H1 (cell line): Measurements from ENCODE around the gene HHAT. TPM values are rescaled to one million over a fixed set of nuclear protein-coding genes. Genes with fewer than 3 reads are reported as not detected.

ENCODE experiments used
- CTCF ChIA-PET: fragments of 300-600 bp; sonication (Branson Sonifier 250); formaldehyde crosslinking; loops from one replicate; lab custom pipeline; 2021; ENCODE audit not compliant: partially characterized antibody; lab: Charles Lee
- POLR2A ChIA-PET: fragments of 300-600 bp; sonication (Branson Sonifier 250); formaldehyde crosslinking; loops from one replicate; lab custom pipeline; 2021; ENCODE audit warnings: inconsistent platforms; ENCODE audit not compliant: partially characterized antibody; lab: Charles Lee
- DNase-seq, 2 experiments: peaks; one replicate each; pipeline versions ENCODE4 v3.0.0 to v3.0.0-alpha.2; 2010 to 2022; ENCODE audit warnings: low spot score in 2 of 2, low read depth in 1 of 2, mixed read lengths in 1 of 2
- FAIRE-seq: peaks from 2 replicates; lab custom pipeline; 2011; peaks lifted over from hg19 to GRCh38; lab: Jason Lieb, UNC
- H2AFZ ChIP-seq: 2 replicates; pipeline ENCODE4 v1.8.1; 2012; ENCODE audit warnings: low read length, inconsistent platforms
- H2AK5ac ChIP-seq: 2 replicates; pipeline ENCODE4 v1.6.1; 2013; ENCODE audit warnings: low read depth, low read length
- H2BK120ac ChIP-seq: replicated peaks from 2 replicates; pipeline ENCODE3; 2013; ENCODE audit warnings: low read depth, low read length, inconsistent platforms
- H2BK12ac ChIP-seq: 2 replicates; pipeline ENCODE4 v1.6.1; 2013; ENCODE audit warnings: low read depth, low read length
- H2BK15ac ChIP-seq: 2 replicates; pipeline ENCODE4 v1.6.1; 2013; ENCODE audit warnings: low read length
- H2BK20ac ChIP-seq: 2 replicates; pipeline ENCODE4 v1.6.1; 2013; ENCODE audit warnings: low read length
- H2BK5ac ChIP-seq: 2 replicates; pipeline ENCODE4 v1.6.1; 2013; ENCODE audit warnings: low read depth, low read length
- H3K14ac ChIP-seq: 2 replicates; pipeline ENCODE4 v1.6.1; 2013; ENCODE audit warnings: inconsistent platforms; ENCODE audit not compliant: insufficient read length
- H3K18ac ChIP-seq: 2 replicates; pipeline ENCODE4 v1.6.1; 2013; ENCODE audit warnings: low read length; ENCODE audit errors: extremely low read depth
- H3K23ac ChIP-seq: 2 replicates; pipeline ENCODE4 v1.6.1; 2013; ENCODE audit warnings: inconsistent platforms; ENCODE audit not compliant: insufficient read length
- H3K23me2 ChIP-seq: 2 replicates; pipeline ENCODE4 v1.6.1; 2013; ENCODE audit warnings: low read depth, low read length
- H3K27ac ChIP-seq: 2 replicates; pipeline ENCODE4 v1.6.1; 2011; ENCODE audit warnings: low read depth, low read length, inconsistent platforms
- H3K27me3 ChIP-seq, 4 experiments: replicated peaks in 1 of 4; 1 replicate in 1 of 4; 2 replicates in 3 of 4; pipeline versions ENCODE4 v1.6.1 to v1.8.1; 2011 to 2013; ENCODE audit warnings: low read length in 3 of 4, mild to moderate bottlenecking in 3 of 4, inconsistent platforms in 2 of 4, mixed read lengths in 2 of 4, moderate library complexity in 1 of 4; ENCODE audit not compliant: control insufficient read depth in 3 of 4, insufficient read depth in 3 of 4; ENCODE audit errors: extremely low read depth in 1 of 4
- H3K36me3 ChIP-seq, 4 experiments: 2 replicates each; pipeline versions ENCODE4 v1.6.1 to v1.8.1; 2011 to 2013; ENCODE audit warnings: mild to moderate bottlenecking in 4 of 4, low read length in 3 of 4, moderate library complexity in 2 of 4, control low read depth in 1 of 4, inconsistent platforms in 1 of 4; ENCODE audit not compliant: insufficient read depth in 4 of 4, control insufficient read depth in 2 of 4
- H3K4ac ChIP-seq: replicated peaks from 2 replicates; pipeline ENCODE3; 2013; ENCODE audit warnings: low read length, low read depth, mixed read lengths, inconsistent platforms; ENCODE audit not compliant: insufficient read length
- H3K4me1 ChIP-seq, 4 experiments: replicated peaks in 1 of 4; 1 replicate in 1 of 4; 2 replicates in 3 of 4; pipeline versions ENCODE4 v1.6.1 to v1.8.1; 2011 to 2013; ENCODE audit warnings: low read length in 3 of 4, inconsistent platforms in 2 of 4, mixed read lengths in 1 of 4; ENCODE audit not compliant: insufficient read depth in 4 of 4, control insufficient read depth in 3 of 4
- H3K4me2 ChIP-seq, 2 experiments: 2 replicates each; pipeline versions ENCODE4 v1.6.1 to v1.8.1; 2011 to 2013; ENCODE audit warnings: low read depth in 2 of 2, low read length in 2 of 2, control low read depth in 1 of 2, inconsistent platforms in 1 of 2, mild to moderate bottlenecking in 1 of 2; ENCODE audit not compliant: insufficient read depth in 1 of 2
- H3K4me3 ChIP-seq, 4 experiments: fragments of 200-600, 300-600 bp in 1 of 4; sonication (generic), shearing (Covaris generic), sonication (Bioruptor Twin) in 1 of 4; 2 replicates each; pipeline versions ENCODE4 v1.5.1 to v1.8.1; 2011 to 2016; ENCODE audit warnings: low read length in 4 of 4, low read depth in 3 of 4, control low read depth in 2 of 4, inconsistent platforms in 2 of 4, mild to moderate bottlenecking in 2 of 4, mixed read lengths in 1 of 4, moderate library complexity in 1 of 4; ENCODE audit not compliant: insufficient read depth in 2 of 4; ENCODE audit errors: extremely low read depth in 1 of 4
- H3K56ac ChIP-seq: replicated peaks from 2 replicates; pipeline ENCODE3; 2013; ENCODE audit warnings: low read depth, mild to moderate bottlenecking, mixed read lengths, low read length, inconsistent platforms; ENCODE audit not compliant: insufficient read length
- H3K79me1 ChIP-seq: 2 replicates; pipeline ENCODE4 v1.6.1; 2013; ENCODE audit warnings: low read depth, low read length, control low read depth
- H3K79me2 ChIP-seq, 2 experiments: 2 replicates each; pipeline versions ENCODE4 v1.6.1 to v1.8.1; 2012 to 2013; ENCODE audit warnings: low read length in 2 of 2, mild to moderate bottlenecking in 2 of 2, inconsistent platforms in 1 of 2; ENCODE audit not compliant: insufficient read depth in 2 of 2, control insufficient read depth in 1 of 2
- H3K9ac ChIP-seq, 4 experiments: replicated peaks in 1 of 4; 1 replicate in 1 of 4; 2 replicates in 3 of 4; pipeline versions ENCODE4 v1.6.1 to v1.8.1; 2011 to 2013; ENCODE audit warnings: low read depth in 3 of 4, low read length in 3 of 4, control low read depth in 2 of 4, mild to moderate bottlenecking in 2 of 4, moderate library complexity in 2 of 4, inconsistent platforms in 1 of 4; ENCODE audit errors: extremely low read depth in 1 of 4
- H3K9me3 ChIP-seq, 2 experiments: 2 replicates each; pipeline versions ENCODE4 v1.6.1 to v1.8.1; 2012 to 2013; ENCODE audit warnings: mild to moderate bottlenecking in 2 of 2, moderate library complexity in 2 of 2, control low read depth in 1 of 2, inconsistent platforms in 1 of 2, low read depth in 1 of 2, low read length in 1 of 2, mixed read lengths in 1 of 2; ENCODE audit not compliant: insufficient read depth in 2 of 2
- H4K20me1 ChIP-seq, 2 experiments: replicated peaks in 1 of 2; 2 replicates each; pipeline versions ENCODE3 to v1.8.1; 2011 to 2013; ENCODE audit warnings: inconsistent platforms in 2 of 2, low read length in 2 of 2, mild to moderate bottlenecking in 1 of 2; ENCODE audit not compliant: insufficient read depth in 2 of 2, control insufficient read depth in 1 of 2
- H4K5ac ChIP-seq: 2 replicates; pipeline ENCODE4 v1.6.1; 2013; ENCODE audit warnings: low read length, low read depth, mixed read lengths, inconsistent platforms; ENCODE audit not compliant: insufficient read length
- H4K8ac ChIP-seq: 2 replicates; pipeline ENCODE4 v1.8.0; 2013; ENCODE audit warnings: mild to moderate bottlenecking, moderate library complexity, low read length, inconsistent platforms; ENCODE audit not compliant: insufficient read depth; ENCODE audit errors: extremely low read depth
- H4K91ac ChIP-seq: replicated peaks from 2 replicates; pipeline ENCODE3; 2013; ENCODE audit warnings: low read length, mixed read lengths, inconsistent platforms; ENCODE audit not compliant: insufficient read length
- BACH1 ChIP-seq: IDR thresholded peaks from 2 replicates; pipeline ENCODE4 v1.6.1; 2012; ENCODE audit warnings: low read length, improper control_type of control experiment
- BCL11A ChIP-seq, 2 experiments: IDR thresholded peaks; one replicate each; pipeline ENCODE4 v1.6.1; 2011; ENCODE audit warnings: low read depth in 2 of 2, low read length in 2 of 2, mild to moderate bottlenecking in 2 of 2
- BRCA1 ChIP-seq: IDR thresholded peaks from 2 replicates; pipeline ENCODE4 v1.6.1; 2012; ENCODE audit warnings: low read depth, low read length, improper control_type of control experiment
- CBX5 ChIP-seq: fragments of 300-800, 300-1000 bp; sonication (generic); IDR thresholded peaks from 2 replicates; pipeline ENCODE4 v1.7.1; 2016; ENCODE audit warnings: antibody characterized with exemption, low read length, low read depth
- CREB1 ChIP-seq: IDR thresholded peaks from 2 replicates; pipeline ENCODE4 v1.6.1; 2012; ENCODE audit warnings: inconsistent platforms
- EGR1 ChIP-seq: IDR thresholded peaks from 2 replicates; pipeline ENCODE4 v1.6.1; 2011; ENCODE audit warnings: low read depth, low read length, borderline replicate concordance
- GTF2F1 ChIP-seq: IDR thresholded peaks from 2 replicates; pipeline ENCODE4 v1.6.1; 2012; ENCODE audit warnings: low read depth, low read length, improper control_type of control experiment, borderline replicate concordance
- HDAC2 ChIP-seq, 2 experiments: fragments of 300-600 bp in 1 of 2; sonication (generic) in 1 of 2; IDR thresholded peaks; 2 replicates each; pipeline ENCODE4 v1.6.1; 2011 to 2012; ENCODE audit warnings: low read depth in 2 of 2, low read length in 2 of 2, mild to moderate bottlenecking in 2 of 2, moderate library complexity in 2 of 2, borderline replicate concordance in 1 of 2, inconsistent platforms in 1 of 2
- HDAC6 ChIP-seq: IDR thresholded peaks from one replicate; pipeline ENCODE4 v1.7.1; 2012; ENCODE audit warnings: low read depth, mild to moderate bottlenecking, inconsistent platforms, low read length, moderate library complexity
- KDM4A ChIP-seq: IDR thresholded peaks from one replicate; pipeline ENCODE4 v1.7.1; 2012; ENCODE audit warnings: low read depth, mild to moderate bottlenecking, moderate library complexity, low read length, inconsistent platforms; ENCODE audit not compliant: severe bottlenecking
- POLR2AphosphoS5 ChIP-seq: IDR thresholded peaks from 2 replicates; pipeline ENCODE4 v1.6.1; 2011; ENCODE audit warnings: low read depth, low read length
- SAP30 ChIP-seq: fragments of 300-600 bp; sonication (generic); IDR thresholded peaks from 2 replicates; pipeline ENCODE4 v1.7.1; 2012; ENCODE audit warnings: low read length, moderate library complexity, mild to moderate bottlenecking, inconsistent platforms; ENCODE audit not compliant: insufficient read depth, insufficient replicate concordance
- SIN3A ChIP-seq, 2 experiments: IDR thresholded peaks in 1 of 2; conservative IDR thresholded peaks in 1 of 2; 2 replicates each; pipeline ENCODE4 v1.6.1; 2011 to 2012; ENCODE audit warnings: low read length in 2 of 2, improper control_type of control experiment in 1 of 2, low read depth in 1 of 2, mild to moderate bottlenecking in 1 of 2
- SP2 ChIP-seq: IDR thresholded peaks from 2 replicates; pipeline ENCODE4 v1.6.1; 2012; ENCODE audit warnings: mild to moderate bottlenecking, low read length, inconsistent platforms
- SUZ12 ChIP-seq: fragments of 200-600 bp; sonication (generic); IDR thresholded peaks from 2 replicates; pipeline ENCODE4 v1.6.1; 2012; ENCODE audit warnings: mild to moderate bottlenecking, inconsistent platforms, low read length, moderate library complexity, mixed read lengths
- WGBS, 2 experiments: shearing (Covaris generic) in 1 of 2; methylation state at CpG; one replicate each; pipeline versions ENCODE4 v1.1.6 to v1.1.7; 2013 to 2015; ENCODE audit warnings: low lambda C conversion rate in 2 of 2, mixed read lengths in 2 of 2, inconsistent platforms in 1 of 2, low coverage in 1 of 2, missing lambda C conversion rate in 1 of 2; ENCODE audit not compliant: insufficient replicate concordance in 2 of 2, insufficient coverage in 1 of 2, insufficient read length in 1 of 2; ENCODE audit errors: extremely low coverage in 1 of 2, missing lambda C conversion rate in 1 of 2; 5-methylcytosine and 5-hydroxymethylcytosine counted together
- polyA plus RNA-seq, 7 experiments: library from polyadenylated mRNA; depleted of rRNA in 3 of 7; stranded (reverse) in 5 of 7; unstranded in 2 of 7; fragments of >200 nt in 5 of 7; fragments of 200-250 nt in 2 of 7; gene quantifications; 1 replicate in 5 of 7; 2 replicates in 1 of 7; 4 replicates in 1 of 7; pipeline versions ENCODE4 v1.2.1 to v1.2.3, GENCODE V29; 2011 to 2013; ENCODE audit warnings: missing spikeins in 2 of 7, mixed read lengths in 2 of 7
- total RNA-seq: library from RNA; stranded (reverse); fragmentation: NEBNext Ultra II Directional; extraction: Animal tissue kit (Norgen Biotek cat#: 25700); gene quantifications from 2 replicates; pipeline ENCODE4 v1.2.1, GENCODE V29; 2021

Gene HHAT
- total and polyA plus RNA-seq, 2 of the 8 experiments (the other 6 are each of a cell fraction or from before 2014, with no cell fraction given): 0.15 to 0.51 TPM

DNA sequence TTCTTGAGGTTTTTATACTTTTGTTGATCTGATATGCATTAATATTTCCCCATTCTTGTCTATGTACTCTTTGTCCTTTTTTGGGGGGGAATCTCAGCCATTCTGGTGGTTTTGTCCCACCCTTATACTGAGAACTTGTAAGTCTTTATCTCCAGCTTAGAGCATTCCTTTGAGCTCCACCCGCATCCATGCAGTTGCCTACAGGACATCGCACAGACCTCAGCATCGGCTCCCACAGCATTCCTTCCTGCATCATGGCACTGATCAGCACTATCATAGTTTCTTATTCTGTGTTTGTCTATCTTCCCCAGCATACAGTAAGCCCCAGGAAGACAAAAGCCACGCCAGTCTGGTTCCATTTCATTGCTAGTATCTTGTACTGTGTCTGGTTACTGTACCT lies 33.0 kb downstream of the HHAT start:
- Histone ChIP-seq H3K36me3 (no peaks in the 10 kb centered on the region), H2BK15ac (no peak overlapping the region), H3K4ac (no peak overlapping the region), H3K9ac (no peak overlapping the region), H3K14ac (no peak overlapping the region), H2BK120ac (no peak overlapping the region), H4K5ac (no peak overlapping the region), H3K4me3 (no peak overlapping the region), H2BK20ac (no peak overlapping the region), H2AFZ (no peak overlapping the region), H4K8ac (no peak overlapping the region), H3K23ac (no peak overlapping the region), H2AK5ac (no peak overlapping the region), H4K20me1 (no peaks in the 10 kb centered on the region), H3K18ac (no peak overlapping the region), H3K27ac (no peak overlapping the region), H3K9me3 (no peaks in the 10 kb centered on the region), H3K4me1 (peaks cover 6 to 15% (median 13%) of the 10 kb centered on the region in 4 experiments; a peak in 5 of 7 replicates), H3K4me2 (no peak overlapping the region), H4K91ac (no peak overlapping the region), H2BK12ac (no peak overlapping the region), H3K23me2 (no peaks in the 10 kb centered on the region), H3K27me3 (no peaks in the 10 kb centered on the region), H3K79me2 (no peaks in the 10 kb centered on the region), H3K56ac (no peak overlapping the region), H3K79me1 (no peaks in the 10 kb centered on the region), H2BK5ac (no peak overlapping the region)
- WGBS, 2 experiments: 89% methylated on average over 4 of the region's 4 CpGs; no CpG with 5 or more reads in 1 of the 2 experiments
- DNase-seq: no peak
- POLR2A ChIA-PET: interaction anchor here (1.1 to 9.8 kb wide), 2 partner anchors 9 to 13 kb away, joined by 3 to 183 read pairs; no protein-coding TSS in a partner anchor
- CTCF ChIA-PET: interaction anchor here (0.7 to 4.7 kb wide), 15 partner anchors 8 to 543 kb away, joined by 3 to 50 read pairs (median 5); no protein-coding TSS in a partner anchor
- no peak for FAIRE-seq
- TF ChIP-seq SAP30: no peak
- no peak for TF ChIP-seq SUZ12
- no peak for TF ChIP-seq HDAC6
- TF ChIP-seq CBX5: no peak
- no peak for TF ChIP-seq SIN3A (conservative IDR thresholded peaks at IDR 0.05 in 1 of 2, IDR thresholded peaks at IDR 0.05 in 1 of 2; ENCODE audit: low read depth in 1 of 2, low read length in 2 of 2)
- no peak for TF ChIP-seq BCL11A (IDR thresholded peaks at IDR 0.05; ENCODE audit: low read depth in 2 of 2, low read length in 2 of 2)
- TF ChIP-seq BACH1: no peak
- TF ChIP-seq CREB1: no peak
- TF ChIP-seq BRCA1: no peak
- TF ChIP-seq POLR2AphosphoS5: no peak
- no peak for TF ChIP-seq KDM4A
- no peak for TF ChIP-seq SP2
- no peak for TF ChIP-seq EGR1
- TF ChIP-seq GTF2F1: no peak
- no peak for TF ChIP-seq HDAC2 (IDR thresholded peaks at IDR 0.05; ENCODE audit: borderline replicate concordance in 1 of 2, low read depth in 2 of 2, low read length in 2 of 2)
